Measurements from ENCODE around the gene TTC21B. TPM values are rescaled to one million over a fixed set of nuclear protein-coding genes. Genes with fewer than 3 reads are reported as not detected.

The TTC21B gene
- total RNA-seq, 4 donors from 2014 or later: 12.1 to 73.2 (median 27.7) TPM

DNA sequence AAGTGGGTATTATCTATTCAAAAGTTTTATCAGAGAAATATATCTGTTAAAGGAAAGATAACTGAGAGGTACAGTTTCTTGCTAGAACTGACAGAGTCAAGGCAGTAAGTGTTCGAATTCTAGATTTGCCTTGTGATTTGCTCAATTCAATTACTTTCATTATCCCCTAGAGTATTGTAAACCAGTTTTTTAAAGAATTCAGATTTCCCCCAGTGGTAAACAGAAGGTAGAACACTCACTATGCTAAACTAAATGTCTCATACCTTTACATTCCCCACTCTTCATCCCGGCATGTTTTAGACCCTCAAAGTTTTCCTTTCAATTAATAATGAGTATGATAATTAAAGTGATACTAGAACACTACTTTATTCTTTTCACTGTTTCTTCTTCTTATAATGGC lies 28.6 kb downstream of the TTC21B start:
- 90% methylated on average over 2 of the region's 2 CpGs for WGBS
- DNase-seq (ENCODE audit: low spot score in 2 of 2): no peak
- H3K36me3 ChIP-seq: peaks cover 40% of the 10 kb centered on the region

DNA sequence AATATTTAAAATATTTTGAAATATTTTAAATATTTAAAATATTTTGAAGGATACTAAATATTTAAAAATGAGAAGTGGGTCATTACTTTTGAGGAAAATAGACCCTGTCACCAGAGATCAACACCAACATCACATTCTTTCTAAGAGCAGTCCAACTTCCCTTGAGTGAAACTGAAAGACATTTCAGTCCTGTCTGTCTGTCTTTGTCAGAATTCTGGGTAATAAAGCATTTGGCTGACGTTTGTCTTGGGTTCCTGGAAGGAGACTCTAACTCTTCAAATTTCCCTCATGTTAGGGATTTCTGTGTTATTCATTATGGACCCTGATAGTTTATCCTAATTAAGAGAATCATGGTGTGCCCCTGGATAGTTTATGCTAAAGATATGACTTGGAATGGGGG lies 32.8 kb downstream of the TTC21B start:
- DNase-seq (ENCODE audit: low spot score in 2 of 2): no peak
- Histone ChIP-seq H3K36me3 (peaks cover 56% of the 10 kb centered on the region), H3K4me1 (no peaks in the 10 kb centered on the region), H3K27me3 (no peaks in the 10 kb centered on the region), H3K27ac (no peak overlapping the region), H3K4me3 (no peak overlapping the region), H3K9me3 (no peaks in the 10 kb centered on the region)
- 77% methylated on average over 1 of the region's 1 CpG for WGBS
- TF ChIP-seq, protein P1, sequence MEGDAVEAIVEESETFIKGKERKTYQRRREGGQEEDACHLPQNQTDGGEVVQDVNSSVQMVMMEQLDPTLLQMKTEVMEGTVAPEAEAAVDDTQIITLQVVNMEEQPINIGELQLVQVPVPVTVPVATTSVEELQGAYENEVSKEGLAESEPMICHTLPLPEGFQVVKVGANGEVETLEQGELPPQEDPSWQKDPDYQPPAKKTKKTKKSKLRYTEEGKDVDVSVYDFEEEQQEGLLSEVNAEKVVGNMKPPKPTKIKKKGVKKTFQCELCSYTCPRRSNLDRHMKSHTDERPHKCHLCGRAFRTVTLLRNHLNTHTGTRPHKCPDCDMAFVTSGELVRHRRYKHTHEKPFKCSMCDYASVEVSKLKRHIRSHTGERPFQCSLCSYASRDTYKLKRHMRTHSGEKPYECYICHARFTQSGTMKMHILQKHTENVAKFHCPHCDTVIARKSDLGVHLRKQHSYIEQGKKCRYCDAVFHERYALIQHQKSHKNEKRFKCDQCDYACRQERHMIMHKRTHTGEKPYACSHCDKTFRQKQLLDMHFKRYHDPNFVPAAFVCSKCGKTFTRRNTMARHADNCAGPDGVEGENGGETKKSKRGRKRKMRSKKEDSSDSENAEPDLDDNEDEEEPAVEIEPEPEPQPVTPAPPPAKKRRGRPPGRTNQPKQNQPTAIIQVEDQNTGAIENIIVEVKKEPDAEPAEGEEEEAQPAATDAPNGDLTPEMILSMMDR (IDR thresholded peaks at IDR 0.05): no peak

More for the DNA sequence above, 28.6 kb downstream of the TTC21B start:
- Histone ChIP-seq H3K9me3 (no peaks in the 10 kb centered on the region), H3K27ac (no peak overlapping the region), H3K4me1 (no peaks in the 10 kb centered on the region), H3K4me3 (no peak overlapping the region), H3K27me3 (no peaks in the 10 kb centered on the region)
- TF ChIP-seq EP300 (IDR thresholded peaks at IDR 0.05) (no peak), POLR2AphosphoS5 (IDR thresholded peaks at IDR 0.05) (no peak), POLR2A (IDR thresholded peaks at IDR 0.05) (no peak)
- TF ChIP-seq, protein P1 (IDR thresholded peaks at IDR 0.05): no peak

DNA sequence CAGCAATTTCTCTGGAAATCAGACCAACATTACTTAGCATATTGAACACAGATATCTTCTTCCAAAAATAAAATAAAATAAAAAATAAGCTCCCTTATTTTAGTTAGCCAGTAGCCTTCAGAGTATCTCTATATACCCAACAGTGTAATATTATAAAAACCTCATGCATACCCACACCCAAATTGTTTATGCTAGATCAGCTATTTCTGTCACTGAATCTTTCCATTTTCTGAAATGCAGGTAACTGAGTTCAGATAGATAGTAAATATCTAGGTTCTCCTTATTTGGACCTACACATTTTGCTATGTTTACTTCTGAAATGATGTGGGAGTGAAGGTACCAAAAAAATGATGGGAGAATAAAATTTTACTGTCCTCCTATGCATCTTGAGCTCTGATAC lies 39.9 kb downstream of the TTC21B start:
- peaks cover 78% of the 10 kb centered on the region for H3K36me3 ChIP-seq
- no peak for TF ChIP-seq EP300 (IDR thresholded peaks at IDR 0.05)
- TF ChIP-seq, protein P1 (IDR thresholded peaks at IDR 0.05): no peak
- TF ChIP-seq POLR2AphosphoS5 (IDR thresholded peaks at IDR 0.05): no peak
- no peak for TF ChIP-seq POLR2A (IDR thresholded peaks at IDR 0.05)
- no peaks in the 10 kb centered on the region for H3K9me3 ChIP-seq

DNA sequence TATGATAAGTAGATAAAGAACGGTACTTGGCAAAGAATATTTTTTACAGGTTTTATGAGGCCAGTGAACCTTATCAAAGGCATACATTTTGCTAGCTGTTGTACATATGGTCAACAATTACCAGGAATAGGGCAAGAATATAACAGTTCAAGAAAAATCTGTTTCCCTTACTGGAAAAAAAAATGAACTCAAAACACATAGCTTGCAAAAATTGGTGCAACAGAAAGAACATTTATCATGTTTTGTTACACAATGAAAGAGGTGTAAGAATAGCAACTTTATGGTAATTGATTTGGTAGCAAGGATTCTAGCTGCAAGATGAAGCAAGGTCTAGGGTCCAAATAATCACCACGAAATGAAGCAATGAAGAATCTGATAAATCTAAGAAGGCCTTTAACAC lies 41.6 kb downstream of the TTC21B start:
- 93% methylated on average over 2 of the region's 2 CpGs for WGBS
- H3K36me3 ChIP-seq: peaks cover 68% of the 10 kb centered on the region
- H3K4me1 ChIP-seq: no peaks in the 10 kb centered on the region
- H3K4me3 ChIP-seq: no peak overlapping the region
- TF ChIP-seq POLR2A (IDR thresholded peaks at IDR 0.05): no peak
- no peak for TF ChIP-seq EP300 (IDR thresholded peaks at IDR 0.05)
- TF ChIP-seq, protein P1 (IDR thresholded peaks at IDR 0.05): no peak
- TF ChIP-seq POLR2AphosphoS5 (IDR thresholded peaks at IDR 0.05): no peak
- H3K9me3 ChIP-seq: no peaks in the 10 kb centered on the region
- H3K27ac ChIP-seq: no peak overlapping the region
- no peaks in the 10 kb centered on the region for H3K27me3 ChIP-seq
- no peak for DNase-seq (ENCODE audit: low spot score in 2 of 2)

More for the DNA sequence above, 39.9 kb downstream of the TTC21B start:
- Histone ChIP-seq H3K4me3 (no peak overlapping the region), H3K27me3 (no peaks in the 10 kb centered on the region), H3K27ac (no peak overlapping the region), H3K4me1 (no peaks in the 10 kb centered on the region)
- no peak for DNase-seq (ENCODE audit: low spot score in 2 of 2)

DNA sequence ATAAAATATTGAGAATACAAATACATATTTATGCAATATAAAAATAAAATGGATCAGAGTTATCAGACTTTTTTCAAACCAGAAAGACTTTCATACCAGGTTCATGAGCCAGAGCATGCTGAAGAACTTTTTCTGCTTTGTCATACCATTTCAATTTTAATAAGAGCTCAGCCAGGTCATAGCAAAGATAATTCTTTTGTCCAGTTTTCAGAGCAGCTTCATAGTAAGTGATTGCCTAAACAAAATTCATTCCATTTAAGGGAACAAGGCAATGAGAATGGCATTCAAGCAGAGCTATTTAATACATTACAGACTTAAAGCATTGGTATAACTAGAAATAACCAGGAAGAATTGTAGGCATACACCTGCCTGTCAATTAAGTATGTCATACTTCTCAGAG lies 42.3 kb downstream of the TTC21B start:
- Histone ChIP-seq H3K36me3 (peaks cover 63% of the 10 kb centered on the region), H3K9me3 (no peaks in the 10 kb centered on the region), H3K4me3 (no peak overlapping the region), H3K27me3 (no peaks in the 10 kb centered on the region), H3K4me1 (no peaks in the 10 kb centered on the region), H3K27ac (no peak overlapping the region)
- no peak for TF ChIP-seq POLR2A (IDR thresholded peaks at IDR 0.05)
- TF ChIP-seq, protein P1 (IDR thresholded peaks at IDR 0.05): no peak
- no peak for TF ChIP-seq POLR2AphosphoS5 (IDR thresholded peaks at IDR 0.05)
- TF ChIP-seq EP300 (IDR thresholded peaks at IDR 0.05): no peak
- no peak for DNase-seq (ENCODE audit: low spot score in 2 of 2)

Data from suprapubic skin (tissue), 4 donors.